Gastrocnemius medialis (tissue), 4 donors: ENCODE measurements around the gene FAM177B. TPM values are rescaled to one million over a fixed set of nuclear protein-coding genes. Genes with fewer than 3 reads are reported as not detected.

ENCODE experiments used
- ATAC-seq, 2 donors: fragments of 150-250 bp; one replicate each; pipeline ENCODE4 v1.9.1; 2016
- DNase-seq, 2 donors: peaks; one replicate each; pipeline ENCODE4 v3.0.0-alpha.2; 2019
- H3K27ac ChIP-seq, 4 donors: fragments of 200-600 bp; sonication (generic); 1 replicate in 1 of 4; 2 replicates in 3 of 4; pipeline ENCODE4 v1.5.1; 2016 to 2018; ENCODE audit warnings: mild to moderate bottlenecking in 2 of 4, moderate library complexity in 1 of 4
- H3K27me3 ChIP-seq, 3 donors: fragments of 200-600 bp; sonication (generic) in 2 of 3; 1 replicate in 1 of 3; 2 replicates in 2 of 3; pipeline versions ENCODE4 v1.5.1 to v1.6.0; 2016 to 2019; ENCODE audit warnings: mild to moderate bottlenecking in 1 of 3, moderate library complexity in 1 of 3
- H3K36me3 ChIP-seq, 2 donors: fragments of 200-600 bp; sonication (generic) in 1 of 2; one replicate each; pipeline ENCODE4 v1.5.1; 2017 to 2018
- H3K4me1 ChIP-seq, 2 donors: fragments of 200-600 bp; sonication (generic) in 1 of 2; one replicate each; pipeline ENCODE4 v1.5.1; 2016 to 2017; ENCODE audit warnings: mild to moderate bottlenecking in 2 of 2
- H3K4me3 ChIP-seq, 4 donors: fragments of 200-600 bp; sonication (generic) in 3 of 4; 1 replicate in 1 of 4; 2 replicates in 3 of 4; pipeline ENCODE4 v1.5.1; 2016 to 2019; ENCODE audit warnings: mild to moderate bottlenecking in 2 of 4
- H3K9me3 ChIP-seq, 3 donors: fragments of 200-600 bp; sonication (generic) in 2 of 3; 1 replicate in 1 of 3; 2 replicates in 2 of 3; pipeline ENCODE4 v1.5.1; 2016 to 2019
- CTCF ChIP-seq, 5 experiments: fragments of 450-650 bp in 3 of 5; fragments of 200-600 bp in 2 of 5; sonication (generic) in 2 of 5; IDR thresholded peaks in 4 of 5; conservative IDR thresholded peaks in 1 of 5; 1 replicate in 4 of 5; 2 replicates in 1 of 5; pipeline ENCODE4 v1.5.1; 2016 to 2019; ENCODE audit warnings: antibody characterized with exemption in 5 of 5, mild to moderate bottlenecking in 3 of 5, moderate library complexity in 3 of 5
- POLR2A ChIP-seq, 2 donors: fragments of 450-650 bp; IDR thresholded peaks; one replicate each; pipeline ENCODE4 v1.6.1; 2017; ENCODE audit warnings: antibody characterized with exemption in 2 of 2, mild to moderate bottlenecking in 2 of 2, moderate library complexity in 2 of 2
- in situ Hi-C, 4 donors: fragments of 200-750 bp; cut with MboI; loops; one replicate each; pipeline versions ENCODE4 v1.15.0 to v1.8.0; 2017; ENCODE audit warnings: low sequenced_read_pairs in 4 of 4
- intact Hi-C: fragments of 100-400 bp; cut with DNase I; formaldehyde crosslinking; loops from one replicate; pipeline ENCODE4 v1.15.1; 2023; ENCODE audit warnings: low total_unique reads
- total RNA-seq, 4 donors: library from RNA; depleted of rRNA; stranded (reverse); fragments of >200 nt; gene quantifications; one replicate each; pipeline versions ENCODE4 v1.1.0 to v1.2.3, GENCODE V29; 2016

The FAM177B gene
- total RNA-seq, 4 donors from 2014 or later: 0.39 TPM; not detected in 3

DNA sequence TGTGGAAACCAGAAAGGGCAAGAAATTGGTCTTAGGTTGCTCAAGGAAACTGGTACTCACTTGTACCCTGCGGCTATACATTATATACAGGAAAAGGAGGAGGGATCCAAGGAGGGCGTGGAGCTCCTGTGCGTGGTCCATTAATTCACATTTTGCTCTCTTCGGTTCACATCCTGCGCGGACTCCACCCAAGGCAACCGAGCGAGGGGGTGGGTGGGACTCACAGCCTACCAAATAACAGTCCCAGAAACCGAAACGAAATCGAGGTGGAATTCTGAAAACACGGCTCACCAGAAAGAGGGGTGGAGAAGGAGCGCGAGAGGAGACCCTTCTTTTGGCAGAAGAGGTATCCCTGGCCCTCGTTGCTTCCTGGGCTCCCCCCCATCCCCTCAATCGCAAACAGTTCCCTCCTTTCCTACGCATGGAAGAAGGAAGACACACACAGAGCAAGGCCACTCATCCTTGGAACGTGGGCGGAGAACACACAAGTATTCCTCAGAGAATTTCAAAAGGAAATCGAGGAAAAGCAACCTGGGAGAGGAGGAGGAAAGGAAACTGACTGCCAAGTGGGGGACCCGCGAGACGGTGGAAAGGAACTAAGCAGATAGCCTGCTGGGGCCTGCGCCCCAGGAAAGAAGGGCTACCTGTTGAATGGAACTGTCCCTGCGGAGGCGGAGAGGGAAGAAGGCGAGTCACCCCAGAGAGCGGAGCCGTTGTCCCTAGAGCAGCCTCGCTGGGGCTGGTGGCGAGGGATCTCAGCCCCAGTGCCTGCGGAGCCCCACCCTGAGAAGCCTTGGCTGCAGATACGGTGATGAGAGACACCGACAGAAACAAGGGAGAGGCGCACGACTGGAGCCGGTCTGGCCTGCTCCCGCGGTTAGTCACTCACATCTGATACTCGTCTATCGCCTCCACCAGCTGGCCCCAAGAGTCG is 25.4 kb upstream of the FAM177B start:
- DNase-seq: peak; percentile 46 to 70
- peaks cover 26 to 36% of the 10 kb centered on the region in 2 donors for H3K4me1 ChIP-seq
- peak; percentile 61 to 66 for ATAC-seq
- in situ Hi-C loops: loop anchor here in 2 of 4 donors (10.0 kb wide), 1 partner anchor 67 kb away; no protein-coding TSS in a partner anchor
- H3K27ac ChIP-seq: peak overlapping the region; percentile 96 to 99 (median 98)
- intact Hi-C loops: loop anchor here (1.0 to 5.0 kb wide), 2 partner anchors 67 to 244 kb away; no protein-coding TSS in a partner anchor
- peaks cover 0 to 17% of the 10 kb centered on the region in 2 donors for H3K36me3 ChIP-seq
- peak overlapping the region; percentile 84 to 98 (median 90) for H3K4me3 ChIP-seq
- no peaks in the 10 kb centered on the region for H3K9me3 ChIP-seq
- no peak for TF ChIP-seq CTCF (IDR thresholded peaks at IDR 0.05 in 4 of 5, conservative IDR thresholded peaks at IDR 0.05 in 1 of 5)
- TF ChIP-seq POLR2A (IDR thresholded peaks at IDR 0.05): no peak
- no peaks in the 10 kb centered on the region for H3K27me3 ChIP-seq

DNA sequence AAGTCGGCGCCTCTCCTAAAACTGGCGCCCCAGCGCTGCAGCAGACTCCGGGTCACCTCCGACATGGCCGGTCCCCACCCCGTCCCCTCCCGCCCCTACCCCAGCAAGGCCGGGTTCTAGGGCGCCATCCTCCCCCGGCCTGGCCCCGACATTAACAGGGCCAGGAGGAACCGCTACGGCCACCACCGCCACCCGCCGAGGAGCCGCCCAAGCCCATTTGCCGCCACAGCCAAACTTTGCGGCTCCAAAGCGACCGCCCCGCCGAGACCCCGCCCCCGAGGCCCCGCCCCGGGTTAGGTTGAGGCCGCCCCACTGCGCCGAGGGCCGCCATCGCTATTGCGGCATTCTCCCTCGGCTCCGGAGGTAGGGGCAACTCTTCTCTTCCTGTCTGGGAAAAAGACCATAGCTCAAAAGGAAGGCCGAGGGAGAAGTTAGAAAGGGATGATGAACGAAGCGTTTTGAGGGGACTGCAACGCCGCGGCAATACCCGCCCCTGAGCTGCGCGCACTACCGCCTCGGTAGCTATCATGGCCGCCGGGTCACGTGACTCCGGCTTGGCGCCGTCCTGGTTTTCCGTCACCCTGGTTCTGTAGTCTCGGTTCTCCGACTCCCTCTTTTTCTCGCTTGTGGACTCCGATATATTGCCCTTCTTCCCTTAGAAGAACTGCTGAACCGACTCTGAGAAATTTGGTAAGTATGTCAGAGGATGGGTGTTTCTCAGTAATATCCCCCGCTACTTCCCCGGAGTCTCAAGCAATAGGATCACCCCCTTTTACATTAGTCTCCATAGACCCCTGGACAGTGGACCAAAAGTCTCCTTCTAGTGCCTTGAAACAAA is 24.5 kb upstream of the FAM177B start, which contains the start of the genes AIDA and BROX:
Gene AIDA, minus strand, starts transcription at position 239 of the 838 bp plus-strand sequence. Its CDS starts 174 bp downstream, at position 65.
Gene BROX, plus strand, starts transcription at position 312 of the 838 bp plus-strand sequence. CDS start 3,136 bp downstream, outside the sequence.
- in situ Hi-C loops (loop anchor here in 2 of 4 donors (10.0 kb wide), 1 partner anchor 68 kb away; no protein-coding TSS in a partner anchor), intact Hi-C loops (loop anchor here (1.0 to 5.0 kb wide), 2 partner anchors 68 to 245 kb away; no protein-coding TSS in a partner anchor)
- no peaks in the 10 kb centered on the region for H3K9me3 ChIP-seq
- H3K36me3 ChIP-seq: peaks cover 0 to 25% of the 10 kb centered on the region in 2 donors
- H3K27me3 ChIP-seq: no peaks in the 10 kb centered on the region
- peak; percentile 90 for DNase-seq
- ATAC-seq: peak; percentile 88
- TF ChIP-seq POLR2A (IDR thresholded peaks at IDR 0.05) (peak; percentile 47 to 69), CTCF (IDR thresholded peaks at IDR 0.05 in 4 of 5, conservative IDR thresholded peaks at IDR 0.05 in 1 of 5) (peak in 2 of 5 experiments; percentile 29 to 44)
- peak within 1 kb of the TSS; percentile 96 to 99 (median 98) for H3K27ac ChIP-seq
- peaks cover 26 to 36% of the 10 kb centered on the region in 2 donors for H3K4me1 ChIP-seq
- H3K4me3 ChIP-seq: peak within 1 kb of the TSS; percentile 84 to 98 (median 90)

GRCh38 chr1:222713091-222713961 is 23.7 kb upstream of the FAM177B start:
- peaks cover 26 to 36% of the 10 kb centered on the region in 2 donors for H3K4me1 ChIP-seq
- peak overlapping the region; percentile 84 to 98 (median 90) for H3K4me3 ChIP-seq
- no peak for TF ChIP-seq CTCF (IDR thresholded peaks at IDR 0.05 in 4 of 5, conservative IDR thresholded peaks at IDR 0.05 in 1 of 5)
- TF ChIP-seq POLR2A (IDR thresholded peaks at IDR 0.05): peak; percentile 21 to 53
- peaks cover 0 to 25% of the 10 kb centered on the region in 2 donors for H3K36me3 ChIP-seq
- peak; percentile 84 to 88 for ATAC-seq
- H3K27me3 ChIP-seq: no peaks in the 10 kb centered on the region
- peak; percentile 93 for DNase-seq
- peak overlapping the region; percentile 96 to 99 (median 98) for H3K27ac ChIP-seq
- in situ Hi-C loops: loop anchor here in 2 of 4 donors (10.0 kb wide), 1 partner anchor 69 kb away; no protein-coding TSS in a partner anchor
- intact Hi-C loops: loop anchor here (5.0 kb wide), 1 partner anchor 246 kb away; no protein-coding TSS in a partner anchor
- no peaks in the 10 kb centered on the region for H3K9me3 ChIP-seq
